IMR-90 (cell line): ENCODE measurements around the gene TSPAN4. TPM values are rescaled to one million over a fixed set of nuclear protein-coding genes. Genes with fewer than 3 reads are reported as not detected.
A peak's percentile ranks its signal among the peaks of the same experiment; 100 is the strongest.

Experiments
- ATAC-seq: fragments of 200-7000 bp; cut with Tn5 transposase; 2 replicates; pipeline ENCODE4 v1.9.1; 2020; ENCODE audit warnings: low read depth, mild to moderate bottlenecking, moderate library complexity
- BruUV-seq: library from RNA; stranded (reverse); fragments of 400-500 nt; replicated peaks from 2 replicates; lab custom pipeline; 2021; lab: Mats Ljungman, UMichigan
- CTCF ChIA-PET: fragments of 300-600 bp; formaldehyde crosslinking; extraction: SDS; loops from one replicate; lab custom pipeline; 2021; ENCODE audit warnings: antibody characterized with exemption; lab: Yijun Ruan, JAX
- POLR2A ChIA-PET: fragments of 300-600 bp; sonication (Branson Sonifier 250); formaldehyde crosslinking; loops from one replicate; lab custom pipeline; 2022; ENCODE audit warnings: antibody characterized with exemption; ENCODE audit not compliant: unreplicated experiment; lab: Charles Lee
- DNase-seq: peaks from one replicate; pipeline ENCODE4 v3.0.0; 2013
- H2AFZ ChIP-seq: replicated peaks from 2 replicates; pipeline ENCODE3; 2013; ENCODE audit warnings: low read length, mild to moderate bottlenecking; ENCODE audit not compliant: poor library complexity
- H2AK5ac ChIP-seq: 2 replicates; pipeline ENCODE4 v1.6.1; 2013; ENCODE audit warnings: low read depth, low read length, inconsistent platforms
- H2AK9ac ChIP-seq: replicated peaks from 2 replicates; pipeline ENCODE3; 2013; ENCODE audit warnings: mild to moderate bottlenecking, low read depth, low read length, moderate library complexity; ENCODE audit not compliant: poor library complexity
- H2BK120ac ChIP-seq: 2 replicates; pipeline ENCODE4 v1.6.1; 2013; ENCODE audit warnings: low read depth, low read length, inconsistent platforms
- H2BK15ac ChIP-seq: 3 replicates; pipeline ENCODE4 v1.6.1; 2013; ENCODE audit warnings: low read depth, low read length, inconsistent platforms
- H2BK20ac ChIP-seq: 2 replicates; pipeline ENCODE4 v1.6.1; 2013; ENCODE audit warnings: low read depth, mild to moderate bottlenecking, inconsistent platforms, low read length, moderate library complexity
- H2BK5ac ChIP-seq: 2 replicates; pipeline ENCODE4 v1.6.1; 2013; ENCODE audit warnings: mild to moderate bottlenecking, low read depth, low read length, inconsistent platforms; ENCODE audit not compliant: poor library complexity, severe bottlenecking
- H3K14ac ChIP-seq: replicated peaks from 2 replicates; pipeline ENCODE4 v1.6.1; 2013; ENCODE audit warnings: low read depth, low read length, inconsistent platforms
- H3K18ac ChIP-seq: 2 replicates; pipeline ENCODE4 v1.6.1; 2013; ENCODE audit warnings: low read depth, low read length, control low read depth
- H3K23ac ChIP-seq: 2 replicates; pipeline ENCODE4 v1.6.1; 2013; ENCODE audit warnings: low read depth, low read length, inconsistent platforms
- H3K27ac ChIP-seq: 2 replicates; pipeline ENCODE4 v1.5.1; 2013; ENCODE audit warnings: mild to moderate bottlenecking, control low read depth, low read length; ENCODE audit not compliant: insufficient read depth
- H3K27me3 ChIP-seq: 2 replicates; pipeline ENCODE4 v1.6.1; 2013; ENCODE audit warnings: low read length; ENCODE audit not compliant: control insufficient read depth, insufficient read depth
- H3K36me3 ChIP-seq: 2 replicates; pipeline ENCODE4 v1.6.1; 2013; ENCODE audit warnings: low read length, mixed read lengths; ENCODE audit not compliant: control insufficient read depth, insufficient read depth
- H3K4ac ChIP-seq: 2 replicates; pipeline ENCODE4 v1.6.1; 2013; ENCODE audit warnings: low read depth, low read length, inconsistent platforms
- H3K4me1 ChIP-seq: 2 replicates; pipeline ENCODE4 v1.6.1; 2013; ENCODE audit warnings: low read length, mixed read lengths; ENCODE audit not compliant: control insufficient read depth, insufficient read depth
- H3K4me2 ChIP-seq: 2 replicates; pipeline ENCODE4 v1.6.1; 2013; ENCODE audit warnings: low read depth, mild to moderate bottlenecking, control low read depth, low read length, moderate library complexity
- H3K4me3 ChIP-seq: 2 replicates; pipeline ENCODE4 v1.5.1; 2013; ENCODE audit warnings: low read depth, mild to moderate bottlenecking, control low read depth, low read length, moderate library complexity; ENCODE audit not compliant: insufficient read depth
- H3K56ac ChIP-seq: 2 replicates; pipeline ENCODE4 v1.6.1; 2013; ENCODE audit warnings: low read length, inconsistent platforms; ENCODE audit not compliant: insufficient read depth; ENCODE audit errors: extremely low read depth
- H3K79me1 ChIP-seq, 2 experiments: 2 replicates each; pipeline ENCODE4 v1.6.1; 2013; ENCODE audit warnings: low read length in 2 of 2, inconsistent platforms in 1 of 2, low read depth in 1 of 2
- H3K9ac ChIP-seq: 2 replicates; pipeline ENCODE4 v1.6.1; 2013; ENCODE audit warnings: low read depth, low read length, control low read depth
- H3K9me1 ChIP-seq: 2 replicates; pipeline ENCODE4 v1.6.1; 2013; ENCODE audit warnings: low read length, inconsistent platforms; ENCODE audit not compliant: insufficient read depth
- H3K9me3 ChIP-seq: 2 replicates; pipeline ENCODE4 v1.6.1; 2013; ENCODE audit warnings: low read length; ENCODE audit not compliant: control insufficient read depth, insufficient read depth
- H4K20me1 ChIP-seq: 2 replicates; pipeline ENCODE4 v1.6.1; 2013; ENCODE audit warnings: low read length, inconsistent platforms; ENCODE audit not compliant: insufficient read depth
- H4K5ac ChIP-seq: 2 replicates; pipeline ENCODE4 v1.6.1; 2013; ENCODE audit warnings: mild to moderate bottlenecking, low read depth, low read length, control low read depth
- H4K8ac ChIP-seq, 2 experiments: 2 replicates each; pipeline ENCODE4 v1.6.1; 2013; ENCODE audit warnings: low read depth in 2 of 2, low read length in 2 of 2, control low read depth in 1 of 2, inconsistent platforms in 1 of 2
- H4K91ac ChIP-seq: 2 replicates; pipeline ENCODE4 v1.6.1; 2013; ENCODE audit warnings: low read depth, low read length, inconsistent platforms; ENCODE audit not compliant: insufficient read depth
- BHLHE40 ChIP-seq: fragments of 150-350 bp; IDR thresholded peaks from 2 replicates; pipeline ENCODE4 v1.6.1; 2016; ENCODE audit warnings: mild to moderate bottlenecking, low read depth, low read length
- FOS ChIP-seq: fragments of 150-350 bp; IDR thresholded peaks from 2 replicates; pipeline ENCODE4 v1.6.1; 2016; ENCODE audit warnings: low read depth, low read length
- POLR2A ChIP-seq: IDR thresholded peaks from 2 replicates; pipeline ENCODE4 v1.6.1; 2012; ENCODE audit warnings: mild to moderate bottlenecking, low read depth, low read length
- RFX5 ChIP-seq: IDR thresholded peaks from 2 replicates; pipeline ENCODE4 v1.8.0; 2012; ENCODE audit warnings: low read depth, mild to moderate bottlenecking, low read length, moderate library complexity
- SMC3 ChIP-seq: fragments of 150-350 bp; IDR thresholded peaks from 2 replicates; pipeline ENCODE4 v1.6.1; 2016; ENCODE audit warnings: low read depth, mild to moderate bottlenecking, antibody characterized with exemption, low read length, moderate library complexity
- USF2 ChIP-seq: fragments of 150-350 bp; IDR thresholded peaks from 2 replicates; pipeline ENCODE4 v1.6.1; 2017; ENCODE audit warnings: mild to moderate bottlenecking, antibody characterized with exemption, low read length, low read depth
- WGBS, 2 experiments: methylation state at CpG; one replicate each; pipeline versions ENCODE4 v1.1.5 to v1.1.7; 2013; ENCODE audit warnings: missing lambda C conversion rate in 2 of 2; ENCODE audit not compliant: insufficient read length in 1 of 2; ENCODE audit errors: extremely low coverage in 2 of 2; 5-methylcytosine and 5-hydroxymethylcytosine counted together
- dilution Hi-C: fragments of 300-500 bp; cut with HindIII; formaldehyde crosslinking; loops from one replicate; pipeline ENCODE4 v1.14.3; 2018; ENCODE audit warnings: low sequenced_read_pairs; ENCODE audit not compliant: unreplicated experiment
- in situ Hi-C: fragments of 300-500 bp; cut with MboI; formaldehyde crosslinking; loops from 3 replicates; pipeline ENCODE4 v1.14.3; 2019; ENCODE audit warnings: low sequenced_read_pairs, inconsistent platforms, mixed read lengths
- intact Hi-C: fragments of 100-400 bp; cut with micrococcal nuclease; formaldehyde crosslinking; loops from 2 replicates; pipeline ENCODE4 v1.10.0; 2022
- polyA plus RNA-seq, 3 experiments: library from polyadenylated mRNA; depleted of rRNA; stranded (reverse); fragments of >200 nt; gene quantifications; 2 replicates each; pipeline ENCODE4 v1.2.3, GENCODE V29; 2012; ENCODE audit warnings: low replicate concordance in 1 of 3
- total RNA-seq: library from RNA; depleted of rRNA; stranded (reverse); fragments of >200 nt; gene quantifications from 2 replicates; pipeline ENCODE4 v1.2.3, GENCODE V29; 2012
- TF ChIP-seq, protein P1 (sequence below): conservative IDR thresholded peaks from 2 replicates; pipeline ENCODE4 v1.5.1; 2012; ENCODE audit warnings: mild to moderate bottlenecking, low read depth, low read length, improper control_type of control experiment

The TSPAN4 gene
- total and polyA plus RNA-seq, 2 of the 4 experiments (the other 2 are of a cell fraction) = 161 to 293 TPM

DNA sequence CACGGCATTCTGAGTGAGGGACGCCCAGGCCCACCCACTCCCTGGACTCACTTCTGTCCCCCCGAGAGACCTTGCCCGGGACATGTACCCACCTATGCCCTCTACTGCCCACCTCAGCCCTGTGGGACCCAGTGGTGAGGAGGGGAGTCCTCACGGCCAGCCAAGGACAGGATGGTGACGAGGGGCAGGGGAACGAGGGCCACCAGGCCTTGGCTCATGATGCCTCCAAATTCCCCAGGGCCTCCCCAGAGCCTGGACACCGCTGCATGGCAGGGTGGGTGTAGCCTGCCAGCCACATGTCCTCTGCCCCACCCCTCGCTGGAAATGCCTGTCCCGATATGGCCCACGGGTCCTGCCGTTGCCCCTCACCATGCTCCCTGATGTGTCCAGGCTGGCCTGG is 26.1 kb downstream of the TSPAN4 start:
- H3K79me1 ChIP-seq = peaks cover 3 to 11% of the 10 kb centered on the region in 2 experiments; a peak in 1 of 4 replicates
- H3K14ac ChIP-seq = no peak overlapping the region
- no peak overlapping the region for H3K4me3 ChIP-seq
- dilution Hi-C loops (no loop called here), in situ Hi-C loops (no loop called here), intact Hi-C loops (no loop called here)
- peaks cover 24% of the 10 kb centered on the region; the same call in 1 of the 2 replicates for H3K36me3 ChIP-seq
- TF ChIP-seq POLR2A = no peak; the same call in 1 of the 2 replicates
- TF ChIP-seq, protein P1, sequence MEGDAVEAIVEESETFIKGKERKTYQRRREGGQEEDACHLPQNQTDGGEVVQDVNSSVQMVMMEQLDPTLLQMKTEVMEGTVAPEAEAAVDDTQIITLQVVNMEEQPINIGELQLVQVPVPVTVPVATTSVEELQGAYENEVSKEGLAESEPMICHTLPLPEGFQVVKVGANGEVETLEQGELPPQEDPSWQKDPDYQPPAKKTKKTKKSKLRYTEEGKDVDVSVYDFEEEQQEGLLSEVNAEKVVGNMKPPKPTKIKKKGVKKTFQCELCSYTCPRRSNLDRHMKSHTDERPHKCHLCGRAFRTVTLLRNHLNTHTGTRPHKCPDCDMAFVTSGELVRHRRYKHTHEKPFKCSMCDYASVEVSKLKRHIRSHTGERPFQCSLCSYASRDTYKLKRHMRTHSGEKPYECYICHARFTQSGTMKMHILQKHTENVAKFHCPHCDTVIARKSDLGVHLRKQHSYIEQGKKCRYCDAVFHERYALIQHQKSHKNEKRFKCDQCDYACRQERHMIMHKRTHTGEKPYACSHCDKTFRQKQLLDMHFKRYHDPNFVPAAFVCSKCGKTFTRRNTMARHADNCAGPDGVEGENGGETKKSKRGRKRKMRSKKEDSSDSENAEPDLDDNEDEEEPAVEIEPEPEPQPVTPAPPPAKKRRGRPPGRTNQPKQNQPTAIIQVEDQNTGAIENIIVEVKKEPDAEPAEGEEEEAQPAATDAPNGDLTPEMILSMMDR = no peak
- no peak for TF ChIP-seq USF2
- no peak for TF ChIP-seq SMC3
- no peak for TF ChIP-seq BHLHE40
- no peak for TF ChIP-seq RFX5
- no peak for TF ChIP-seq FOS
- H3K56ac ChIP-seq = no peak overlapping the region
- peak overlapping the region; percentile 5 for H2AFZ ChIP-seq
- H4K20me1 ChIP-seq = peaks cover 26% of the 10 kb centered on the region
- H3K4me2 ChIP-seq = no peak overlapping the region
- no peak overlapping the region for H3K23ac ChIP-seq
- BruUV-seq = no TSS peak
- H2BK15ac ChIP-seq = no peak overlapping the region
- no peak overlapping the region for H3K18ac ChIP-seq
- H2BK120ac ChIP-seq = no peak overlapping the region
- no peak overlapping the region for H3K27ac ChIP-seq
- CTCF ChIA-PET = no interaction called here
- 86% methylated on average over 5 of the region's 12 CpGs; no CpG with 5 or more reads in 1 of the 2 experiments for WGBS, 2 experiments
- POLR2A ChIA-PET = no interaction called here
- peak overlapping the region; percentile 42 for H2AK9ac ChIP-seq
- H3K4me1 ChIP-seq = no peaks in the 10 kb centered on the region; the same call in 1 of the 2 replicates
- no peaks in the 10 kb centered on the region for H3K9me3 ChIP-seq
- H2AK5ac ChIP-seq = no peak overlapping the region
- no peak overlapping the region for H4K91ac ChIP-seq
- H4K8ac ChIP-seq = no peak overlapping the region
- no peaks in the 10 kb centered on the region for H3K27me3 ChIP-seq
- no peak for DNase-seq
- H4K5ac ChIP-seq = no peak overlapping the region
- no peak overlapping the region for H2BK5ac ChIP-seq
- peaks cover 3% of the 10 kb centered on the region; the same call in 1 of the 2 replicates for H3K9me1 ChIP-seq
- no peak overlapping the region for H3K9ac ChIP-seq
- H3K4ac ChIP-seq = no peak overlapping the region
- ATAC-seq = no peak
- no peak overlapping the region for H2BK20ac ChIP-seq
